SK-N-SH (cell line): ENCODE measurements around the gene KRT4. TPM values are rescaled to one million over a fixed set of nuclear protein-coding genes. Genes with fewer than 3 reads are reported as not detected.

ENCODE experiments used
- CTCF ChIA-PET: fragments of 300-600, 350-600 bp; formaldehyde crosslinking; extraction: SDS; loops from one replicate; lab custom pipeline; 2021; lab: Yijun Ruan, JAX
- POLR2A ChIA-PET: fragments of 350-600 bp; sonication (Branson Sonifier 250); formaldehyde crosslinking; extraction: SDS; loops from one replicate; lab custom pipeline; 2020; ENCODE audit warnings: antibody characterized with exemption, inconsistent platforms; lab: Yijun Ruan, JAX
- DNase-seq: peaks from one replicate; pipeline ENCODE4 v3.0.0; 2012
- H2AFZ ChIP-seq: fragments of 200-600 bp; sonication (generic); 2 replicates; pipeline ENCODE4 v1.8.1; 2016; ENCODE audit warnings: antibody characterized with exemption, mild to moderate bottlenecking, low read depth
- H3F3A ChIP-seq: fragments of 200-600 bp; sonication (generic); replicated peaks from 2 replicates; pipeline ENCODE3; 2016; ENCODE audit warnings: antibody characterized with exemption, mild to moderate bottlenecking; ENCODE audit not compliant: insufficient read depth
- H3K27ac ChIP-seq, 2 experiments: fragments of 200-500 bp in 1 of 2; fragments of 200-600 bp in 1 of 2; sonication (Bioruptor generic) in 1 of 2; sonication (generic), shearing (Covaris generic) in 1 of 2; 2 replicates each; pipeline versions ENCODE4 v1.5.1 to v1.6.1; 2014 to 2016; ENCODE audit warnings: low read depth in 2 of 2, inconsistent platforms in 1 of 2, low read length in 1 of 2, mild to moderate bottlenecking in 1 of 2, mixed read lengths in 1 of 2
- H3K27me3 ChIP-seq: fragments of 200-600 bp; sonication (generic), shearing (Covaris generic); 2 replicates; pipeline ENCODE4 v1.6.1; 2016; ENCODE audit warnings: mixed run types; ENCODE audit not compliant: insufficient read depth
- H3K36me3 ChIP-seq, 2 experiments: fragments of 200-500 bp in 1 of 2; fragments of 200-600 bp in 1 of 2; sonication (Bioruptor generic) in 1 of 2; sonication (generic) in 1 of 2; replicated peaks in 1 of 2; 2 replicates each; pipeline versions ENCODE3 to v1.5.1; 2014 to 2016; ENCODE audit warnings: low read length in 1 of 2, mild to moderate bottlenecking in 1 of 2; ENCODE audit not compliant: insufficient read depth in 2 of 2, control insufficient read depth in 1 of 2
- H3K4me1 ChIP-seq, 2 experiments: fragments of 200-500 bp in 1 of 2; fragments of 200-600 bp in 1 of 2; sonication (Bioruptor generic) in 1 of 2; sonication (generic), shearing (Covaris generic) in 1 of 2; 2 replicates each; pipeline versions ENCODE4 v1.5.1 to v1.6.1; 2014 to 2016; ENCODE audit warnings: low read depth in 1 of 2, low read length in 1 of 2, mixed run types in 1 of 2; ENCODE audit not compliant: insufficient read depth in 2 of 2, control insufficient read depth in 1 of 2
- H3K4me2 ChIP-seq: fragments of 200-600 bp; sonication (generic), shearing (Covaris generic); 2 replicates; pipeline ENCODE4 v1.6.1; 2017; ENCODE audit warnings: mixed run types
- H3K4me3 ChIP-seq, 2 experiments: fragments of 200-500 bp in 1 of 2; fragments of 200-600 bp in 1 of 2; sonication (Bioruptor generic) in 1 of 2; sonication (generic), shearing (Covaris generic) in 1 of 2; 2 replicates each; pipeline versions ENCODE4 v1.5.1 to v1.8.1; 2014 to 2016; ENCODE audit warnings: low read depth in 2 of 2, inconsistent platforms in 1 of 2, low read length in 1 of 2, mild to moderate bottlenecking in 1 of 2, mixed read lengths in 1 of 2, moderate library complexity in 1 of 2
- H3K79me2 ChIP-seq: fragments of 200-600 bp; sonication (generic); 2 replicates; pipeline ENCODE4 v1.8.1; 2017; ENCODE audit warnings: mild to moderate bottlenecking; ENCODE audit not compliant: insufficient read depth
- H3K9ac ChIP-seq: fragments of 200-600 bp; sonication (generic); 2 replicates; pipeline ENCODE4 v1.6.1; 2017; ENCODE audit warnings: mixed run types
- H3K9me2 ChIP-seq: fragments of 200-600 bp; sonication (generic); 2 replicates; pipeline ENCODE4 v1.6.1; 2017; ENCODE audit warnings: mixed run types
- H3K9me3 ChIP-seq: fragments of 200-600 bp; sonication (generic); 2 replicates; pipeline ENCODE4 v1.6.1; 2017; ENCODE audit warnings: mixed run types, mild to moderate bottlenecking, moderate library complexity
- H4K20me1 ChIP-seq: fragments of 200-600 bp; sonication (generic); 2 replicates; pipeline ENCODE4 v1.6.1; 2017; ENCODE audit warnings: mild to moderate bottlenecking, mixed run types; ENCODE audit not compliant: insufficient read depth
- CHD2 ChIP-seq: fragments of 150-350 bp; IDR thresholded peaks from 2 replicates; pipeline ENCODE4 v1.6.1; 2018; ENCODE audit warnings: low read length; ENCODE audit not compliant: partially characterized antibody
- EZH2phosphoT487 ChIP-seq: fragments of 200-600 bp; sonication (generic); IDR thresholded peaks from 2 replicates; pipeline ENCODE4 v1.6.1; 2017; ENCODE audit warnings: low read depth, mixed run types, mild to moderate bottlenecking, antibody characterized with exemption, moderate library complexity, borderline replicate concordance
- FOXM1 ChIP-seq: IDR thresholded peaks from 2 replicates; pipeline ENCODE4 v1.4.0; 2012; ENCODE audit warnings: low read depth, mild to moderate bottlenecking
- GATA2 ChIP-seq: sonication (generic); formaldehyde crosslinking; IDR thresholded peaks from 2 replicates; pipeline ENCODE4 v1.5.0; 2020; ENCODE audit warnings: mild to moderate bottlenecking, missing genetic modification reagents
- JUND ChIP-seq: IDR thresholded peaks from 2 replicates; pipeline ENCODE4 v1.4.0; 2012
- MEF2A ChIP-seq: IDR thresholded peaks from 2 replicates; pipeline ENCODE4 v1.4.0; 2012; ENCODE audit warnings: low read depth, borderline replicate concordance
- MXI1 ChIP-seq: IDR thresholded peaks from 2 replicates; pipeline ENCODE4 v1.6.1; 2012; ENCODE audit warnings: mild to moderate bottlenecking, low read depth, low read length, improper control_type of control experiment
- NFIC ChIP-seq: IDR thresholded peaks from 2 replicates; pipeline ENCODE4 v1.4.0; 2012; ENCODE audit warnings: borderline replicate concordance
- NRF1 ChIP-seq: IDR thresholded peaks from 2 replicates; pipeline ENCODE4 v1.6.1; 2012; ENCODE audit warnings: low read depth, mild to moderate bottlenecking, low read length
- POLR2AphosphoS5 ChIP-seq: IDR thresholded peaks from 2 replicates; pipeline ENCODE4 v1.6.1; 2012; ENCODE audit warnings: low read depth, low read length
- RAD21 ChIP-seq: IDR thresholded peaks from 2 replicates; pipeline ENCODE4 v1.6.1; 2012; ENCODE audit warnings: mild to moderate bottlenecking, low read length
- RCOR1 ChIP-seq: fragments of 150-350 bp; IDR thresholded peaks from 2 replicates; pipeline ENCODE4 v1.6.1; 2017; ENCODE audit warnings: antibody characterized with exemption, low read length
- RFX5 ChIP-seq: IDR thresholded peaks from 2 replicates; pipeline ENCODE4 v1.6.1; 2012; ENCODE audit warnings: mild to moderate bottlenecking, improper control_type of control experiment, low read length
- RXRA ChIP-seq: IDR thresholded peaks from 2 replicates; pipeline ENCODE4 v1.4.0; 2012; ENCODE audit warnings: low read depth, mild to moderate bottlenecking, borderline replicate concordance
- SIN3A ChIP-seq: IDR thresholded peaks from 2 replicates; pipeline ENCODE4 v1.6.1; 2012; ENCODE audit warnings: low read depth, mild to moderate bottlenecking, low read length, moderate library complexity, borderline replicate concordance
- TAF1 ChIP-seq: IDR thresholded peaks from 2 replicates; pipeline ENCODE4 v1.6.1; 2012; ENCODE audit warnings: low read depth, mild to moderate bottlenecking, low read length, moderate library complexity, borderline replicate concordance
- TCF12 ChIP-seq: IDR thresholded peaks from 2 replicates; pipeline ENCODE4 v1.4.0; 2012
- TEAD4 ChIP-seq: IDR thresholded peaks from 2 replicates; pipeline ENCODE4 v1.4.0; 2012; ENCODE audit warnings: mild to moderate bottlenecking, borderline replicate concordance; ENCODE audit not compliant: insufficient read depth
- USF1 ChIP-seq: IDR thresholded peaks from 2 replicates; pipeline ENCODE4 v1.4.0; 2012; ENCODE audit warnings: low read depth, borderline replicate concordance
- USF2 ChIP-seq: fragments of 150-350 bp; IDR thresholded peaks from 2 replicates; pipeline ENCODE4 v1.6.1; 2017; ENCODE audit warnings: antibody characterized with exemption, low read length, low read depth, borderline replicate concordance
- YY1 ChIP-seq: IDR thresholded peaks from 2 replicates; pipeline ENCODE4 v1.4.0; 2012; ENCODE audit warnings: low read depth, mild to moderate bottlenecking
- WGBS: methylation state at CpG from one replicate; pipeline ENCODE4 v1.1.6; 2017; ENCODE audit warnings: low lambda C conversion rate; 5-methylcytosine and 5-hydroxymethylcytosine counted together
- polyA plus RNA-seq, 3 experiments: library from polyadenylated mRNA; depleted of rRNA; stranded (reverse); fragments of >200 nt; gene quantifications; 2 replicates each; pipeline ENCODE4 v1.2.3, GENCODE V29; 2012
- TF ChIP-seq, protein P1 (sequence below): fragments of 200-600 bp; sonication (generic); IDR thresholded peaks from 2 replicates; pipeline ENCODE4 v1.6.1; 2017; ENCODE audit warnings: antibody characterized with exemption, mild to moderate bottlenecking, moderate library complexity
- TF ChIP-seq, protein P2 (sequence below): IDR thresholded peaks from 2 replicates; pipeline ENCODE4 v1.4.0; 2012; ENCODE audit warnings: low read depth
- TF ChIP-seq, protein P3 (sequence below): IDR thresholded peaks from 2 replicates; pipeline ENCODE4; 2012

KRT4 gene
- polyA plus RNA-seq, 1 of the 3 experiments (the other 2 are of a cell fraction), result not detected

GRCh38 chr12:52808573-52809160, 5.2 kb downstream of the KRT4 start:
- Histone ChIP-seq H3K36me3 (no peaks in the 10 kb centered on the region), H4K20me1 (no peaks in the 10 kb centered on the region), H3K9me2 (no peaks in the 10 kb centered on the region), H3K27me3 (peaks cover 20% of the 10 kb centered on the region; the same call in 1 of the 2 replicates), H3F3A (no peaks in the 10 kb centered on the region), H3K79me2 (no peaks in the 10 kb centered on the region), H2AFZ (no peak overlapping the region), H3K9me3 (no peaks in the 10 kb centered on the region), H3K4me3 (no peak overlapping the region), H3K9ac (no peak overlapping the region), H3K4me2 (no peak overlapping the region), H3K4me1 (no peaks in the 10 kb centered on the region), H3K27ac (no peak overlapping the region)
- 48% methylated on average over 5 of the region's 8 CpGs for WGBS
- POLR2A ChIA-PET, result no interaction called here
- CTCF ChIA-PET, result interaction anchor here (1.4 kb wide), 1 partner anchor 71 kb away, joined by 4 read pairs; no protein-coding TSS in a partner anchor
- DNase-seq, result no peak
- TF ChIP-seq YY1, result no peak
- no peak for TF ChIP-seq USF1
- no peak for TF ChIP-seq SIN3A
- no peak for TF ChIP-seq POLR2AphosphoS5
- no peak for TF ChIP-seq NRF1
- TF ChIP-seq EZH2phosphoT487, result no peak
- no peak for TF ChIP-seq JUND
- no peak for TF ChIP-seq TEAD4
- no peak for TF ChIP-seq RAD21
- TF ChIP-seq MEF2A, result no peak
- TF ChIP-seq, protein P1, sequence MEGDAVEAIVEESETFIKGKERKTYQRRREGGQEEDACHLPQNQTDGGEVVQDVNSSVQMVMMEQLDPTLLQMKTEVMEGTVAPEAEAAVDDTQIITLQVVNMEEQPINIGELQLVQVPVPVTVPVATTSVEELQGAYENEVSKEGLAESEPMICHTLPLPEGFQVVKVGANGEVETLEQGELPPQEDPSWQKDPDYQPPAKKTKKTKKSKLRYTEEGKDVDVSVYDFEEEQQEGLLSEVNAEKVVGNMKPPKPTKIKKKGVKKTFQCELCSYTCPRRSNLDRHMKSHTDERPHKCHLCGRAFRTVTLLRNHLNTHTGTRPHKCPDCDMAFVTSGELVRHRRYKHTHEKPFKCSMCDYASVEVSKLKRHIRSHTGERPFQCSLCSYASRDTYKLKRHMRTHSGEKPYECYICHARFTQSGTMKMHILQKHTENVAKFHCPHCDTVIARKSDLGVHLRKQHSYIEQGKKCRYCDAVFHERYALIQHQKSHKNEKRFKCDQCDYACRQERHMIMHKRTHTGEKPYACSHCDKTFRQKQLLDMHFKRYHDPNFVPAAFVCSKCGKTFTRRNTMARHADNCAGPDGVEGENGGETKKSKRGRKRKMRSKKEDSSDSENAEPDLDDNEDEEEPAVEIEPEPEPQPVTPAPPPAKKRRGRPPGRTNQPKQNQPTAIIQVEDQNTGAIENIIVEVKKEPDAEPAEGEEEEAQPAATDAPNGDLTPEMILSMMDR, result no peak
- no peak for TF ChIP-seq FOXM1

DNA sequence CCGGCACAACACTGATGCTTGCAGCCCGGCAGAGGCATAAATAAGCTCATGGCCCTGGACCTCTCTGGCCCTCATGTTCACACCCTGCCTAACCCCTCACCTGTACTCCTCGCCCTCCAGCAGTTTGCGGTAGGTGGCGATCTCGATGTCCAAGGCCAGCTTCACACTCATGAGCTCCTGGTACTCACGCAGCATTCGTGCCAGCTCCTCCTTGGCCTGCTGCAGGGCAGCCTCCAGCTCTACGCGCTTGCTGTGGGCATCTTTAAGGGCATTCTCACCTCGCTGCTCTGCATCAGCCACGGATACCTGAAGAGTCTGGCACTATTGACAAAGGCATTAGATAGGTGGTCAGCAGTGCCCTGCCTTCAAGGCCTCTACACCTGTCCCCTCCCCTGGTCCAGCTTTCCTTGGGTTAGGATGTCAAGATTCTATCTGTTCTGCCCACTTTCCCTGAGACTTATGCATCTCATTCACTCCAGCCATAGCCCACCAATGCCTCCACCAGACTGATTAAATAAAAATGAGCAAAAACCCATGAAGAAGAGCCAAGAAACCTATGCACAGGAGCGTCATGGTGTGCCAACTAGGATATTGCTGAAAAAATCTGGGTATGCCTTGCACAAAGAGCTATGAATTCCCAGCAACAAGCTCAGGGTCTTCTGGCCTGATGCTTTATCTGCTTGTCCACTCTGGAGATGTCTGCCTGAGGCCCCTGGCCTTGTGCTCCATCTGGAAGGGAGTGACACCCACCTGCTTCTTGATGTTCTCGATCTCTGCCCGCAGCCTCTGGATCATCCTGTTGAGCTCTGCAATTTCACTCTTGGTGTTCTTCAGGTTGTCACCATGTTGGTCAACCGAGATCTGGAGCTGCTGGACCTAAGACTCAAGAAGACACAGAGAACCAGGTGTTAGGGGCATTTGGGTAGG, 6.1 kb downstream of the KRT4 start:
- no peak overlapping the region for H3K9ac ChIP-seq
- H3K4me3 ChIP-seq, result no peak overlapping the region
- WGBS, result 60% methylated on average over 14 of the region's 16 CpGs
- no peaks in the 10 kb centered on the region for H3F3A ChIP-seq
- DNase-seq, result no peak
- peaks cover 26% of the 10 kb centered on the region; the same call in 1 of the 2 replicates for H3K27me3 ChIP-seq
- no peaks in the 10 kb centered on the region for H3K9me3 ChIP-seq
- no peaks in the 10 kb centered on the region for H3K79me2 ChIP-seq
- no peak overlapping the region for H2AFZ ChIP-seq
- H3K27ac ChIP-seq, result no peak overlapping the region
- ChIA-PET POLR2A (no interaction called here), CTCF (interaction anchor here (1.4 kb wide), 1 partner anchor 72 kb away, joined by 4 read pairs; no protein-coding TSS in a partner anchor)
- no peaks in the 10 kb centered on the region for H4K20me1 ChIP-seq
- H3K36me3 ChIP-seq, result no peaks in the 10 kb centered on the region
- no peaks in the 10 kb centered on the region for H3K4me1 ChIP-seq
- no peak overlapping the region for H3K4me2 ChIP-seq
- no peaks in the 10 kb centered on the region for H3K9me2 ChIP-seq
- TF ChIP-seq YY1, result no peak
- TF ChIP-seq NFIC, result no peak
- TF ChIP-seq, protein P2, sequence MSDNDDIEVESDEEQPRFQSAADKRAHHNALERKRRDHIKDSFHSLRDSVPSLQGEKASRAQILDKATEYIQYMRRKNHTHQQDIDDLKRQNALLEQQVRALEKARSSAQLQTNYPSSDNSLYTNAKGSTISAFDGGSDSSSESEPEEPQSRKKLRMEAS, result no peak
- TF ChIP-seq TAF1, result no peak
- TF ChIP-seq USF2, result no peak
- no peak for TF ChIP-seq RCOR1
- TF ChIP-seq TCF12, result no peak
- no peak for TF ChIP-seq MXI1
- TF ChIP-seq, protein P3, sequence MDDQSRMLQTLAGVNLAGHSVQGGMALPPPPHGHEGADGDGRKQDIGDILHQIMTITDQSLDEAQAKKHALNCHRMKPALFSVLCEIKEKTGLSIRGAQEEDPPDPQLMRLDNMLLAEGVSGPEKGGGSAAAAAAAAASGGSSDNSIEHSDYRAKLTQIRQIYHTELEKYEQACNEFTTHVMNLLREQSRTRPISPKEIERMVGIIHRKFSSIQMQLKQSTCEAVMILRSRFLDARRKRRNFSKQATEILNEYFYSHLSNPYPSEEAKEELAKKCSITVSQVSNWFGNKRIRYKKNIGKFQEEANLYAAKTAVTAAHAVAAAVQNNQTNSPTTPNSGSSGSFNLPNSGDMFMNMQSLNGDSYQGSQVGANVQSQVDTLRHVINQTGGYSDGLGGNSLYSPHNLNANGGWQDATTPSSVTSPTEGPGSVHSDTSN, result no peak
- TF ChIP-seq GATA2 (CRISPR knock-in tag), result no peak
- TF ChIP-seq RFX5, result no peak
- no peak for TF ChIP-seq CHD2
- no peak for TF ChIP-seq RXRA
